Neural progenitor cell (in vitro differentiated cells): Measurements from ENCODE around the gene OVAAL.

Source experiments
- EZH2 ChIP-seq: fragments of 200-600 bp; sonication (generic); IDR thresholded peaks from 2 replicates; pipeline ENCODE4 v1.6.1; 2017; ENCODE audit warnings: antibody characterized with exemption, mild to moderate bottlenecking, moderate library complexity
- EZH2phosphoT487 ChIP-seq: fragments of 200-600 bp; sonication (generic); IDR thresholded peaks from 2 replicates; pipeline ENCODE4 v1.6.1; 2017; ENCODE audit warnings: antibody characterized with exemption
- TF ChIP-seq, protein P1 (sequence below): fragments of 200-600 bp; sonication (generic); IDR thresholded peaks from 2 replicates; pipeline ENCODE4 v1.5.1; 2017; ENCODE audit warnings: antibody characterized with exemption, mild to moderate bottlenecking

DNA sequence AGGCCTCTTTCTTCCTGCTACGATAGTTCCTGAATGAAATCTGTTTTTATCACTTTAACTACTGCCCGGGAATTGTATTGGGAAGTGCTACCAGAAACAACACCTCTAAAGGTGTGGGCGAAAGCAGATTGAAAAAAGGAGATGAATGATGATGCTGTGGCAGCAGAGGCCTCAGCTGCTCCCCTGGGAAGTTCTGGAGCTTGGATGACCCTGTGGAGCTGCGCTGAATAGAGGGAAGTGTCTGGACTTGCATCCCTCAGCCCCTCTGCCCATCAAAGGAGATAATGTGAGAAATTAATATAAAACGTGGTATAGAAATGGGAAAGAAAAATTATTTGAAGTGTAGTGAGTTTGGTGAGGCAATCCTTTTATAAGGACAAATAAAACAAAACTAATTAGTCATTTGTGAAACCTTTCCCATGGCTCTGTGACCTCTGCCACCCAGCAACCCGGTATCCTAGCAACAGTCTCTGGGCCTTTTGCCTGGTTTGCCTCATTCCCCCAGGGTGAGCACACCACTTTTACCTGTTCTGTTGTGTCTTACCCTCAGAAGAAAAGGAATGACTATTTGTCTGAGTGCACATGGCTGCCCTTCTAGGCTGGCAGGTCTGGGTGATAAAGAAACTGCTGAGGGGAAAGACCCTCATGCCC, 21.3 kb downstream of the OVAAL start:
- TF ChIP-seq, protein P1, sequence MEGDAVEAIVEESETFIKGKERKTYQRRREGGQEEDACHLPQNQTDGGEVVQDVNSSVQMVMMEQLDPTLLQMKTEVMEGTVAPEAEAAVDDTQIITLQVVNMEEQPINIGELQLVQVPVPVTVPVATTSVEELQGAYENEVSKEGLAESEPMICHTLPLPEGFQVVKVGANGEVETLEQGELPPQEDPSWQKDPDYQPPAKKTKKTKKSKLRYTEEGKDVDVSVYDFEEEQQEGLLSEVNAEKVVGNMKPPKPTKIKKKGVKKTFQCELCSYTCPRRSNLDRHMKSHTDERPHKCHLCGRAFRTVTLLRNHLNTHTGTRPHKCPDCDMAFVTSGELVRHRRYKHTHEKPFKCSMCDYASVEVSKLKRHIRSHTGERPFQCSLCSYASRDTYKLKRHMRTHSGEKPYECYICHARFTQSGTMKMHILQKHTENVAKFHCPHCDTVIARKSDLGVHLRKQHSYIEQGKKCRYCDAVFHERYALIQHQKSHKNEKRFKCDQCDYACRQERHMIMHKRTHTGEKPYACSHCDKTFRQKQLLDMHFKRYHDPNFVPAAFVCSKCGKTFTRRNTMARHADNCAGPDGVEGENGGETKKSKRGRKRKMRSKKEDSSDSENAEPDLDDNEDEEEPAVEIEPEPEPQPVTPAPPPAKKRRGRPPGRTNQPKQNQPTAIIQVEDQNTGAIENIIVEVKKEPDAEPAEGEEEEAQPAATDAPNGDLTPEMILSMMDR = no peak
- TF ChIP-seq EZH2phosphoT487 = no peak
- no peak for TF ChIP-seq EZH2
